Glutamatergic neuron (in vitro differentiated cells): Measurements from ENCODE around the gene CDH15. TPM values are rescaled to one million over a fixed set of nuclear protein-coding genes. Genes with fewer than 3 reads are reported as not detected.
A peak's percentile ranks its signal among the peaks of the same experiment; 100 is the strongest.

Experiments
- DNase-seq: peaks from one replicate; pipeline ENCODE4 v3.0.0; 2022
- H3K27ac Mint-ChIP-seq: one replicate; pipeline ENCODE4 v1.8.0; 2020; ENCODE audit warnings: mild to moderate bottlenecking, mixed read lengths, inconsistent platforms; ENCODE audit not compliant: unreplicated experiment
- H3K27me3 Mint-ChIP-seq: one replicate; pipeline ENCODE4 v1.8.0; 2020; ENCODE audit warnings: mild to moderate bottlenecking, moderate library complexity, mixed read lengths, inconsistent platforms; ENCODE audit not compliant: unreplicated experiment
- H3K36me3 Mint-ChIP-seq: one replicate; pipeline ENCODE4 v1.8.0; 2020; ENCODE audit warnings: mild to moderate bottlenecking, mixed read lengths, inconsistent platforms; ENCODE audit not compliant: unreplicated experiment
- H3K4me1 Mint-ChIP-seq: one replicate; pipeline ENCODE4 v1.8.0; 2020; ENCODE audit warnings: mild to moderate bottlenecking, low read depth, mixed read lengths, inconsistent platforms; ENCODE audit not compliant: unreplicated experiment
- H3K4me3 Mint-ChIP-seq: one replicate; pipeline ENCODE4 v1.8.0; 2020; ENCODE audit warnings: mild to moderate bottlenecking, mixed read lengths, inconsistent platforms; ENCODE audit not compliant: unreplicated experiment
- H3K9me3 Mint-ChIP-seq: one replicate; pipeline ENCODE4 v1.8.0; 2020; ENCODE audit warnings: mild to moderate bottlenecking, moderate library complexity, mixed read lengths, inconsistent platforms; ENCODE audit not compliant: unreplicated experiment
- total RNA-seq: library from RNA; stranded (reverse); fragmentation: NEBNext Ultra II Directional; extraction: Animal tissue kit (Norgen Biotek cat#: 25700); gene quantifications from one replicate; pipeline ENCODE4 v1.2.1, GENCODE V29; 2021; ENCODE audit not compliant: unreplicated experiment
- TF ChIP-seq, protein P1 (sequence below): fragments of 200-600 bp; sonication (generic); IDR thresholded peaks from one replicate; pipeline ENCODE4 v1.5.0; 2021; ENCODE audit not compliant: partially characterized antibody, unreplicated experiment

The CDH15 gene
- total RNA-seq, 1 donor from 2014 or later: 12.6 TPM

DNA sequence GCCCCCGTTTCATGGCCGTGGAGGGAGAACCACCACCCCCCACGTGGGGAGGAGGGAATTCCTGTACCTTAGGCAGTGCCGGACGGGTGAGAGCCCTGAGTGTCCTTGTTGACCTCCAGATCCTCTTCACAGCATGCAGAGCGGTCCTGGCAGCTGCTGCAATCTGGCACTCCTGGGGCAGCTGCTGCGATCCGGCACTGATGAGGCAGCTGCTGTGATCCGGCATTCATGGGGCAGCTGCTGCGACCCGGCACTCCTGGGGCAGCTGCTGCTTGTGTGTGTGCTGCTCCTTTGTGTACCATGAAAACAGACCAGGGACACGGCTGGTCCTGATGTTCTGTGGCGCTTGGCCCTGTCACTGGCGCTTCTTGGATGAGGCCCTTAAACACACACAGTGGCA is 58.7 kb downstream of the CDH15 start:
- Mint-ChIP-seq H3K36me3 (peaks cover 62% of the 10 kb centered on the region), H3K27me3 (peaks cover 5% of the 10 kb centered on the region), H3K4me1 (peaks cover 2% of the 10 kb centered on the region), H3K27ac (no peak overlapping the region), H3K4me3 (no peak overlapping the region), H3K9me3 (peaks cover 20% of the 10 kb centered on the region)
- no peak for DNase-seq
- TF ChIP-seq, protein P1, sequence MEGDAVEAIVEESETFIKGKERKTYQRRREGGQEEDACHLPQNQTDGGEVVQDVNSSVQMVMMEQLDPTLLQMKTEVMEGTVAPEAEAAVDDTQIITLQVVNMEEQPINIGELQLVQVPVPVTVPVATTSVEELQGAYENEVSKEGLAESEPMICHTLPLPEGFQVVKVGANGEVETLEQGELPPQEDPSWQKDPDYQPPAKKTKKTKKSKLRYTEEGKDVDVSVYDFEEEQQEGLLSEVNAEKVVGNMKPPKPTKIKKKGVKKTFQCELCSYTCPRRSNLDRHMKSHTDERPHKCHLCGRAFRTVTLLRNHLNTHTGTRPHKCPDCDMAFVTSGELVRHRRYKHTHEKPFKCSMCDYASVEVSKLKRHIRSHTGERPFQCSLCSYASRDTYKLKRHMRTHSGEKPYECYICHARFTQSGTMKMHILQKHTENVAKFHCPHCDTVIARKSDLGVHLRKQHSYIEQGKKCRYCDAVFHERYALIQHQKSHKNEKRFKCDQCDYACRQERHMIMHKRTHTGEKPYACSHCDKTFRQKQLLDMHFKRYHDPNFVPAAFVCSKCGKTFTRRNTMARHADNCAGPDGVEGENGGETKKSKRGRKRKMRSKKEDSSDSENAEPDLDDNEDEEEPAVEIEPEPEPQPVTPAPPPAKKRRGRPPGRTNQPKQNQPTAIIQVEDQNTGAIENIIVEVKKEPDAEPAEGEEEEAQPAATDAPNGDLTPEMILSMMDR: no peak

DNA sequence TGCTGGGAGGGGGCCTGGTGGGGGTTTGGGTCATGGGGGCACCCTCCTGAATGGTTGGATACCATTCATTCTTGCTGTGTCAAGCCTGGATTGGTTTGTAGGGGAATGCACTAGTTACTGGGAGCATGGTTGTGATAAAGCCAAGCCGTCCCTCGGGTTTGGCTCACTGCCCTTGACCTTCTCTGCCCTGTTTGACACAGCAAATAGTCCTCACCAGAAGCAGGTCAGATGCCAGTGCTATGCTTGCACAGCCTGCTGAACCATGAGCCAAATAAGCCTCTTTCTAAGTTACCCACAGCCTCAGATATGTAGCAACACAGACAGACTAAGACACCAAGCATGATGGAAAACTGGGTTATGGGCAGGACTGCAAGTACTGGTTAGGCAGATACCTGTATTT is 60.6 kb downstream of the CDH15 start:
- peaks cover 7% of the 10 kb centered on the region for H3K27me3 Mint-ChIP-seq
- peaks cover 16% of the 10 kb centered on the region for H3K9me3 Mint-ChIP-seq
- no peak overlapping the region for H3K4me3 Mint-ChIP-seq
- TF ChIP-seq, protein P1: no peak
- no peak overlapping the region for H3K27ac Mint-ChIP-seq
- DNase-seq: no peak
- no peaks in the 10 kb centered on the region for H3K4me1 Mint-ChIP-seq
- H3K36me3 Mint-ChIP-seq: peaks cover 53% of the 10 kb centered on the region

DNA sequence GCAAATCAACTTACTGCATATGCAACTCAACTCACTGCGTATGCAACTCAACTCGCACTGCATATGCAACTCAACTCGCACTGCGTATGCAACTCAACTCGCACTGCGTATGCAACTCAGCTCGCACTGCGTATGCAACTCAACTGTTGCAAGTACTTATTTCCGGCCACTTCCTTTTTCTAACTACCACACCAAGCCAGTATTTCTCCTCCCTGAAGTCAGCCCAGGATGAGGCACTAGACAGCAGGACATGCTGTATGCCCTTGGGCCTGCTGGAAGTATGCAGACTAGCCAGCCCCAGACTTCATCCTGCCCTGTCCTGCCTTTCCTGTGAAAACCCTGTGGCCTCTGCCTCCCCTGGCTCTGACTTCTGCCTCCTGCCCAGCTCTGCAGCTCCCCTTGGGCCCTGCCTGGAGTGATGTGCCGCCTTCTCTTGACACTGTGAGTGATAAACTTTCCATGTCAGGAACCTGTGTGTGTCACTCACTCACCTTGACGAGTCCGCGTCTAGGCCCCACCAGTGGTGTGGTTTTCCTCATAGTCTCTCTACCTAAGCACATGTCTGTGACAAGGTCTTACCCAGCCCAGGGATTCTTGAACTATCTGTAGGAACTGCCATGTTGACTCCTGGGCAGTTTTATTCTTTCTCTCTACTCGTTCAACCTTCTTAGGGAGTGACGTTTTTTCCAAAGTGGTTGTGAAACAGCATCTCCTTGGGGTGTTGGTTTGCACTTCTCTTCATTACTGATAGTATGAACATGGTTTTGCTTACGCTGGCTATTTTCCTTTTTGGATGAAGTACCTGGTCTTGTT is 62.3 kb downstream of the CDH15 start:
- H3K36me3 Mint-ChIP-seq: peaks cover 36% of the 10 kb centered on the region
- peaks cover 6% of the 10 kb centered on the region for H3K27me3 Mint-ChIP-seq
- TF ChIP-seq, protein P1: no peak
- H3K4me3 Mint-ChIP-seq: peak overlapping the region; percentile 6
- peaks cover 7% of the 10 kb centered on the region for H3K9me3 Mint-ChIP-seq
- peak overlapping the region; percentile 4 for H3K27ac Mint-ChIP-seq
- H3K4me1 Mint-ChIP-seq: no peaks in the 10 kb centered on the region
- DNase-seq: no peak

DNA sequence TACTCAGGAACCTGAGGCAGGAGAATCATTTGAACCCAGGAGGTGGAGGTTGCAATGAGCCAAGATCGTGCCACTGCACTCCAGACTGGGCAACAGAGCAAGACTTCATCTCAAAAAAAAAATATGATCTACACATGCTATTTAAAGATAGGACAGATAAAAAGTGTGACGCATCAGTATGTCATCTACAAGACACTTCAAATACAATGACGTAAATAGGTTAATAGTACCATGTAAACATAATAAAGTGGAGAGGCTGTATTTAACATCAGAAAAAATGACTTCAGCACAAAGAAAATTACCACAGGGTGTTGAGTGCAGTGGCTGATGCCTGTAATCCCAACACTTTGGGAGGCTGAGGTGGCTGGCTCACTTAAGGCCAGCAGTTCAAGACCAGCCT is 66.2 kb downstream of the CDH15 start:
- no peak overlapping the region for H3K27ac Mint-ChIP-seq
- no peak for DNase-seq
- H3K4me3 Mint-ChIP-seq: no peak overlapping the region
- TF ChIP-seq, protein P1: no peak
- H3K9me3 Mint-ChIP-seq: peaks cover 5% of the 10 kb centered on the region
- no peaks in the 10 kb centered on the region for H3K4me1 Mint-ChIP-seq
- H3K36me3 Mint-ChIP-seq: peaks cover 17% of the 10 kb centered on the region
- peaks cover 7% of the 10 kb centered on the region for H3K27me3 Mint-ChIP-seq
